ENCODE measurements around the gene COL26A1.

The COL26A1 gene

GRCh38 chr7:101563943-101564777 lies 201.5 kb downstream of the COL26A1 start:
- no peak for TF ChIP-seq CTCF (IDR thresholded peaks at IDR 0.05; ENCODE audit: low read depth, low read length)

GRCh38 chr7:101564778-101565211 lies 202.1 kb downstream of the COL26A1 start:
- H3K9me3 ChIP-seq (ENCODE audit: severe bottlenecking): peaks cover under 1% of the 10 kb centered on the region
- H3K36me3 ChIP-seq: no peaks in the 10 kb centered on the region
- no peak overlapping the region for H3K27ac ChIP-seq
- peak; percentile 30 for DNase-seq
- TF ChIP-seq CTCF (IDR thresholded peaks at IDR 0.05; ENCODE audit: low read depth, low read length): no peak
- no peaks in the 10 kb centered on the region for H3K27me3 ChIP-seq (ENCODE audit: insufficient read depth, low read depth, severe bottlenecking)
- no peak overlapping the region for H3K4me3 ChIP-seq (ENCODE audit: low read depth, low read length)

More at GRCh38 chr7:101563943-101564777, 201.5 kb downstream of the COL26A1 start:
- DNase-seq: no peak
- Histone ChIP-seq H3K4me3 (ENCODE audit: low read depth, low read length) (no peak overlapping the region), H3K27me3 (ENCODE audit: insufficient read depth, low read depth, severe bottlenecking) (no peaks in the 10 kb centered on the region), H3K36me3 (no peaks in the 10 kb centered on the region), H3K9me3 (ENCODE audit: severe bottlenecking) (no peaks in the 10 kb centered on the region), H3K27ac (no peak overlapping the region)

GRCh38 chr7:101565601-101566209 lies 203.0 kb downstream of the COL26A1 start:
- no peak for DNase-seq
- TF ChIP-seq CTCF (IDR thresholded peaks at IDR 0.05; ENCODE audit: low read depth, low read length): no peak
- Histone ChIP-seq H3K36me3 (no peaks in the 10 kb centered on the region), H3K27me3 (ENCODE audit: insufficient read depth, low read depth, severe bottlenecking) (no peaks in the 10 kb centered on the region), H3K27ac (no peak overlapping the region), H3K4me3 (ENCODE audit: low read depth, low read length) (no peak overlapping the region), H3K9me3 (ENCODE audit: severe bottlenecking) (peaks cover 2% of the 10 kb centered on the region)

GRCh38 chr7:101567230-101567629 lies 204.6 kb downstream of the COL26A1 start:
- Histone ChIP-seq H3K36me3 (no peaks in the 10 kb centered on the region), H3K9me3 (ENCODE audit: severe bottlenecking) (peaks cover 2% of the 10 kb centered on the region), H3K27ac (no peak overlapping the region), H3K4me3 (ENCODE audit: low read depth, low read length) (no peak overlapping the region), H3K27me3 (ENCODE audit: insufficient read depth, low read depth, severe bottlenecking) (no peaks in the 10 kb centered on the region)
- TF ChIP-seq CTCF (IDR thresholded peaks at IDR 0.05; ENCODE audit: low read depth, low read length): no peak
- no peak for DNase-seq

GRCh38 chr7:101572156-101572555 lies 209.5 kb downstream of the COL26A1 start:
- no peaks in the 10 kb centered on the region for H3K27me3 ChIP-seq (ENCODE audit: insufficient read depth, low read depth, severe bottlenecking)
- no peak for DNase-seq
- no peak overlapping the region for H3K4me3 ChIP-seq (ENCODE audit: low read depth, low read length)
- peaks cover 2% of the 10 kb centered on the region for H3K9me3 ChIP-seq (ENCODE audit: severe bottlenecking)
- H3K27ac ChIP-seq: no peak overlapping the region
- TF ChIP-seq CTCF (IDR thresholded peaks at IDR 0.05; ENCODE audit: low read depth, low read length): no peak
- no peaks in the 10 kb centered on the region for H3K36me3 ChIP-seq

Measured in WERI-Rb-1 (cell line).